Gastrocnemius medialis (tissue), 4 donors: ENCODE results near the gene FSD2.

Source experiments
- POLR2A ChIP-seq, 2 donors: fragments of 450-650 bp; IDR thresholded peaks; one replicate each; pipeline ENCODE4 v1.6.1; 2017; ENCODE audit warnings: antibody characterized with exemption in 2 of 2, mild to moderate bottlenecking in 2 of 2, moderate library complexity in 2 of 2
- TF ChIP-seq, protein P1 (sequence below), 5 experiments: fragments of 450-650 bp in 3 of 5; fragments of 200-600 bp in 2 of 5; sonication (generic) in 2 of 5; IDR thresholded peaks in 4 of 5; conservative IDR thresholded peaks in 1 of 5; 1 replicate in 4 of 5; 2 replicates in 1 of 5; pipeline ENCODE4 v1.5.1; 2016 to 2019; ENCODE audit warnings: antibody characterized with exemption in 5 of 5, mild to moderate bottlenecking in 3 of 5, moderate library complexity in 3 of 5

DNA sequence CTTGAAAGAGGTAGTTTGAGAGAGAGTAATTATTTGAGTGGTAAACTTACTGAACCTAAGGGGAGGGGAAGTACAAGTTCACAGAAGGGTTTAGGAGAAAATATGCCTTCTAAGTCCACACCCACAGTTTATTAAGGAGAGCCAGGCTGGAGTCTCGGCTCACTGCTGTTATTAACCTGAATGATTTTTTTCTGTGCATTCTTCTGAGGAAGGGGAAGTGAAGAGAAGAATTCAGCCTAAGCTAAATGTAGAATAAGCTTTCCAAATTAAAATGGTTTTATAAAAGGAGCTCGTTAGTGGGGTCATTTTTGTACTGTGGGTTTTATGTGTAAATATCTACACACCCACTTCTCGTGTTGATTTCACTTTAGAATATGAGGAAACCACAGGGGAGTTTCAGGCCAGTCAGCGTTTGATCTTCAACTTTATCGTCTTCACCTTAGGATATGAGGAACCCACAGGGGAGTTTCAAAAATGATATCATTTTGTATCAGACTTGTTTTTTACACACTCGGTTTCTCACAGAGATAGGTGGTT, 5.1 kb upstream of the FSD2 start:
- no peak for TF ChIP-seq POLR2A (IDR thresholded peaks at IDR 0.05)
- TF ChIP-seq, protein P1, sequence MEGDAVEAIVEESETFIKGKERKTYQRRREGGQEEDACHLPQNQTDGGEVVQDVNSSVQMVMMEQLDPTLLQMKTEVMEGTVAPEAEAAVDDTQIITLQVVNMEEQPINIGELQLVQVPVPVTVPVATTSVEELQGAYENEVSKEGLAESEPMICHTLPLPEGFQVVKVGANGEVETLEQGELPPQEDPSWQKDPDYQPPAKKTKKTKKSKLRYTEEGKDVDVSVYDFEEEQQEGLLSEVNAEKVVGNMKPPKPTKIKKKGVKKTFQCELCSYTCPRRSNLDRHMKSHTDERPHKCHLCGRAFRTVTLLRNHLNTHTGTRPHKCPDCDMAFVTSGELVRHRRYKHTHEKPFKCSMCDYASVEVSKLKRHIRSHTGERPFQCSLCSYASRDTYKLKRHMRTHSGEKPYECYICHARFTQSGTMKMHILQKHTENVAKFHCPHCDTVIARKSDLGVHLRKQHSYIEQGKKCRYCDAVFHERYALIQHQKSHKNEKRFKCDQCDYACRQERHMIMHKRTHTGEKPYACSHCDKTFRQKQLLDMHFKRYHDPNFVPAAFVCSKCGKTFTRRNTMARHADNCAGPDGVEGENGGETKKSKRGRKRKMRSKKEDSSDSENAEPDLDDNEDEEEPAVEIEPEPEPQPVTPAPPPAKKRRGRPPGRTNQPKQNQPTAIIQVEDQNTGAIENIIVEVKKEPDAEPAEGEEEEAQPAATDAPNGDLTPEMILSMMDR (IDR thresholded peaks at IDR 0.05 in 4 of 5, conservative IDR thresholded peaks at IDR 0.05 in 1 of 5): no peak
